Inferior parietal cortex (tissue), 1 donor: ENCODE measurements around the gene PLEKHG4B.

Experiments
- DNase-seq: peaks from one replicate; pipeline ENCODE4 v3.0.0-alpha.2; 2016; ENCODE audit errors: extremely low spot score

The PLEKHG4B gene

DNA sequence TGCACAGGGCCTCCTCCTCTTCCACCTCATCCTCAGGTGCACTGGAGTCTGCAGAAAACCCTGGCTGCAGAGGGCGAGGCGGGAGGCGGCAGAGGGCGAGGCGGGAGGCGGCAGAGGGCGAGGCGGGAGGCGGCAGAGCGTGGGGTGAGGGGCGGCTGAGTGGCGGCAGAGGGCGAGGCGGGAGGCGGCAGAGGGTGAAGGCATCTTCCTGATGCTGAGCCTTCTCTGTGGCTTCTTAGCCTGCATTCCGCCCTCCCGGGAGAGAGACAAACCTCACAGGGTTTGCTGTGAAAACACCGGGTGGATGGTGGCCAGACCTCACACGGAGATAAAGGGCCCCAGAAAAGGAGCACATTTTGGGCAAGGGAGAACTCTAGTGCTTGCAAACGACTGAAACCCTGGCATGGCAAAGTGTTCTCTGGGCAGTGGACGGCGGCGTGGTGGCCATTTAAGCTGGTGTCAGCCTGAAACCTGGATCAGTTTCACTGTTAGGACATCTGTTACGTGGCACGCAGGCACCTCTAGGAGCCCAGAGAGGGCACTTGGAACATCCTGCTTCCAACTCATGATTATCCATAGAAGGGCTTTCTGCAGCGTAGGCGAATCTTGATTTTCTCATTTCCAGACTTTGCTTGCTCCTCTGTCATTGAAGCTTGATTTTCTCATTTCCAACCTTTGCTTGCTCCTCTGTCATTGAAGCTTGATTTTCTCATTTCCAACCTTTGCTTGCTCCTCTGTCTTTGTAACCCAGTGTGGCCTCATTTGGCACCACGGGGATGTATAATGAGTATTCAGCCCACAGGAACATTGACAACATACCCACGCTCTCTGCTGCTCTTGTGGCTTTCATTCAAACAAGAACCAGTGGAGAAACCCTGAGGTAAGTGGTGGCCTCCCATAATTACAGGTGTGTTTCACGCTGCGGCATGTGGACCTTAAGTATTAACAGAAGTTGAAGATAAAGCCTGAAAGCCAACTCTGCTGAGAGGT lies 16.3 kb upstream of the PLEKHG4B start:
- DNase-seq: no peak

DNA sequence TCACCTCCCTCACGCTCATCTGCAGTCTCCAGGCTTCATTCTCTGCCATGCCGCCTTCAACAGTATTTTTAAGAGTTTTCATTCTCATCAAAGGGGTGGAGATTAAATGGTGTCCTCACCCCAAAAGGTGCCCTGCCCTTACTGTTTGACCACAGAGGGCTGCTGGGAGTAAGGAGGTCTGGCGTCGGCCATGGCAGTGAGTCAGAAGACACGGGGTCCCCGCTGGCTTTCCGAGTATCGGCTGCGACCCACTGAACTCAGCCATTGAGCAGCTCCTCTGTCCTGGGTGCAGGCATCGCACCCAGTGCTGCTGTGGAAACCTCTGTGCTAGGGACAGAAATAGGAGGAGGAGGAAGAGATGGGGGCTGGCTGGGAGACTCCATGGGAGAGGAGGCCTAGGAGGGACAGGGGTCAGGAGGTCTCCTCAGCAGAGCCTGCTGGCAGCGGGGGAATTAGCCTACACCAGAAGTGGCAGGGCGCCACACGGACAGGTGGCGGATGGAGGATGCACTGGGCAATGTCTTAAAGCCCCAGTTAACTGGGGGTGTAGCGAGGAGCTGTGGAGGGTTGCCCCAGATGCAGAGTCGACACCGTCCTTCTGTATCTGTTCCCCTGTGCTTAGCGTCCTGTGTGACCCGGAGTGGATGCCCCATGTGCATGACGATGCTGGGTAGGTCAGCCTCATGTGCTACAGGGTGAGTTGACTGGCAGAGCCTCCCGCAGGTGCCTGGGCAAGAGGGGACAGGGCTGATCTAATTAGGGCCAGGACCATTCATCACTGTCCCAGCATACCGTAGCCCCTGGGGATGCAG lies 15.4 kb upstream of the PLEKHG4B start:
- DNase-seq: no peak

DNA sequence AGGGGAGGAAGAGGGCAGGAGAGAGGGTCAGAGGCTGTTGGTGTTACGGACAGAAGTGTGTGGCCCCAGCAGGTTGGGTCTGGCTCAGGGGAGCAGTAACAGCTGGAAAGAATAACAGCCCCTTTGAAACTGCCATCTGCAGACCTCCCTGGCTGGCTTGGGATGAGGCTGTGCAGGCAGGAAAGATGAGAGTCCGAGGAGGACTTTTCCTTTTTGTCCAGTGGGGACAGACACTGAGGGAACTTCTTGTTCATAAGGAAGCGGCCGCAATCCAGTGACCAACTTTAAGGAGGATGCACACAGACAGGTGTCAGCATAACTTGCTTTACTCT lies 14.8 kb upstream of the PLEKHG4B start:
- no peak for DNase-seq

DNA sequence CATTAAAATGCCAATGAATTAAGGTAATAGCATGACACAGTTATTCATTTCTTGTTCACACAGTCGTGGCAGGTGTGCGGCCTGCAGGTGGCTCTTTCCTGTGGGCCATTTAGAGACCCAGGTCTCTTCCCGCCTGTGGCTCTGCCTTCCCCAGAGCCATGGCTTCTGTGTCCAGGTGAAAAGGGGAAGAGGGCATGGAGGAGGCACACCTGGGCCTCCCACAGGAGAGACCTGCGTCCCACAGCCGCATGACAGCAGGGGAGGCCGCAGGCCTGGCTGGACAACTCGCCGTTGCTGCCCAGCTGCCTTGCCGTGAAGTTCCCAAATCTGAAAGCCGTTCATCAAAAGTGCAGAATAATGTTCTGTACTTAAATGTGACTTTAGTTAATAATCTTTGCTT lies 14.4 kb upstream of the PLEKHG4B start:
- DNase-seq: no peak

DNA sequence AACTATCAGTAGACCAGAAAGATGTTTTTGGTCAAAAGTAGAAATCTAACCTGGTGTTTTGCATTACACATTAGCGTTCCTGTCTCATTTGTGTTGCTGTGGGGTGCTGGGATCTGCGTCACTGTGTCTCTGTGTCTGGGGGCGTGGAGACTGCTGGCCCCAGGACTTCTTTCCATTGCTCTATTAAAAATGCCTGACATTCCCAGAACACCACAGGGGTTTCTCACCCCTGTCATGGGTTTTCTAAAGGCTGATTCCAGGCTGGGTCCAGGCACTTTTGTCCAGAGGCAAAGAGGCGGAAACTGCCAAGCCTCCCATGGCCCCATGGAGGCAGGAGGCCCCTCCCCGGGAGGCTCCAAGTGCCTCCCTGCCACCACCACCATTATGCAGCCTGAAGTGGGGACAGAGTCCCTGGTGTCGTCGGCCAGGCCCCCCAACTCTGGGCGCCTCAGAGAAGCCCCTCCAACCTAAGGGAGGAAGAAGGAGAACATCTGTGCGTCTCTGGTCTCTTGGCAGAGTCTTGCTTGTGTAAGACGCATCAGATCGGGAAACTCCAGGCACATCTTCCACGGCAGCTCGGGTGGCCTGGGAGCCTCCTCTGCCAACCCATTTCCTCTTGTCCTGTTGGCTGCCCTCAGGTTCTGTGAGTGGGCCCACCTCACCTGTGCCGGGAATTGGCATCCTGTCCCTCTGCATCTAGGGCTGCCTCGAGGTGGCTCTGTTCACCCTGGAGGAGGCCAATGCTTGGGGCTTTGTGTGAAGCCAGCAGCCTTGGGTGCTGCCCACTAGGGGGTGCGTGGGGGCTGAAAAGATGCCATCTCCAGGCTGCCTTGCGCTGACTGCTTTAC lies 13.8 kb upstream of the PLEKHG4B start:
- DNase-seq: no peak

DNA sequence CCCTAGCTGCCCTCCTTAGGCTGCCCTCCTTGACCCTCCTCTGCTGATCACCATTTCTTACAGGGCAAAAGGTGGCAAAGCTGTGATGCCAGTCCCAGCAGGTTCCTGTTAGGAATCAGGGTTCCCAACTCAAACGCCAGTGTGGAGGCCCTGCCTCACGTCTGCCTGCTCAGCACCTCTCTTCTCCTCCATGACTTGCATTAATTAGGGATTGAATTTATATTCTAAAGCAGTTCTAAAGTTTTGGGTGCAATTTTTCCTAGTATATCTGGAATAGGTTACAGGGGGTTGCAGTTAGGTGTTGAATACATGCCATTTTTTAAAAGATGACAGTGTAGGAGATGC lies 13.2 kb upstream of the PLEKHG4B start:
- no peak for DNase-seq

DNA sequence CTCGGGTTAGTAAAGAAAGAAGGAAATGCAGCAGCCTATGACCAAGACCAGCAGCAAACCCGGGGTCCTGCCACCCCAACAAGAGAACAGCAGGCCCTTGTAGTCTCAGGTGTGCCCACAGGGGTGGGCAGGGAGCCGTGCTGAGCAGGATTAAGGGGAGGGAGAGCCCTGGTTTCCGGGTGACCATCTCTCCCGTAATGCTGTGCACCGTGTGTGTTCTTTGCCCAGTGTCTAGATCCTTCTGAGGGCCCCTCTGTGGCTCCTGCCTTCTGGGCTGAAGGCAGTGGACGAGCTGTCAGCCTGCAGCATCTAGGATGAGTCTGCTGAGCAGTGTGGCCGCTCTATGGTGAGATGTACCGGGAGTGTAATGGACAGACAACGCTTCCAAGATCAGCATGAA lies 12.7 kb upstream of the PLEKHG4B start:
- DNase-seq: no peak

DNA sequence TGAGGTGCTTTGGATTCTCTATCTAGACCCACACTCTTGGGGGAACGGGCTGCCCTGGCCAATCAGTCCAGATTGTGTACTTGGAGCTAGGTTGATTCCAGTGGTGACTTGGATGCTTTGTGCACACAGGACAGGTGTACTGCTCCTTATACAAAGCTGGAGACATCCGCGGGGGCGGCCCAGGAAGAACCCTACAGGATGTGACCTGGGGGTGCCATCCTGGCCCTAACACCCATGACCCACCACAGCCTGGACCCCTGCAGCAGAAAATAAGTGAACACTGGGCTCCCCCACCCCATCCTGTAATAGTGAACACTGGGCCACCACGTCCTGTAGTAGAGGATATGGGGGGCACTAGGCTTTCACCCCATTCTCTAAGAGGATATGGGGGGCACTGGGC lies 12.1 kb upstream of the PLEKHG4B start:
- DNase-seq: no peak

DNA sequence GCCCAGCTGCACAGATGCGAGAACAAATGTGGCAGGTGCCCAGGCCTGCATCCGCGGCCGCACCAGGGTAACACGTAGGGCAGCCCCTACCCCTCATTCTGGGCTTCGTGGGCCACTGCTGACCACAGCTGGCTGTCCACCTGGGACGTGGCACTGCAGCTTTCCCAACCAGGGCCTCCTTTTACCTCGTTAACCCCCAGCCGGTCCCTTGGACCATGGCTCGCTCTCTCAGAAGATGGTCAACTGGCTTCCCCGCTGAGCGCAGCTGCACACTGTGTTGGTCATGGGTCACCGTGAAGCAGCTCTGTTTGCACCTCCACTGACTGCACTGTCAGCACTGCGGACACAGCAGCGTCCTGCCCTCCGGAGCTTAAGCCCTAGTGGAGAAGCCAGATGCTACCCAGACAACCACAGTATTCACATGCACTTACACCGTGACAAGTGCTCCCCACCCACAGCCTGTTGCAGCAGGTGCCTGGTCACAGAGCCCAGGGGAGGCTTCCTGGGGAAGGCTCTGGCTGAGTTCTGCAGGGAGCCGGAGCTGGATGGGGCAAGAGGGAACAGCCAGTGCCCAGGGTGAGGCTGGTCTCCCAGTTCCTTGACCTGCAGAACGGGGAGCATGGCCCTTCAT lies 10.5 kb upstream of the PLEKHG4B start:
- DNase-seq: no peak

DNA sequence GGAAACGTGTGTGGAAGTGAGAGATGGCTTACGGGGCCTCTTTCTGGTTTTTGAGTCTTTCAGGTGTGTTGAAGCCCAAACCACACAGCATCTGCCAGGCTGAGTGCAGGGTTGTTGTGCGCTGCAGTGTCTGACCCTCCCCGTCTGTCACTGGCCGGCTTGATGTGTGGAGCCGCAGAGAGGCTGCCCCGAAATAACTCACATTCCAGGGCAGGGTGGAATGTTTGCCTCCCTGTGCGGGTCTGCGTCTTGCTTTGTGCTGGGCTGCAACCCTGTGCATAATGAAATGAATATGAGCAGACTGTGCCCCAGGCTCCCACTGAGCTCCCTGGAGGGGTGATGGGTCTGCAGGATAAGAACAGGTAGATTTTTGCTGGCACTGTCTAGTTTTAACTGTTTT lies 9.9 kb upstream of the PLEKHG4B start:
- DNase-seq: no peak

DNA sequence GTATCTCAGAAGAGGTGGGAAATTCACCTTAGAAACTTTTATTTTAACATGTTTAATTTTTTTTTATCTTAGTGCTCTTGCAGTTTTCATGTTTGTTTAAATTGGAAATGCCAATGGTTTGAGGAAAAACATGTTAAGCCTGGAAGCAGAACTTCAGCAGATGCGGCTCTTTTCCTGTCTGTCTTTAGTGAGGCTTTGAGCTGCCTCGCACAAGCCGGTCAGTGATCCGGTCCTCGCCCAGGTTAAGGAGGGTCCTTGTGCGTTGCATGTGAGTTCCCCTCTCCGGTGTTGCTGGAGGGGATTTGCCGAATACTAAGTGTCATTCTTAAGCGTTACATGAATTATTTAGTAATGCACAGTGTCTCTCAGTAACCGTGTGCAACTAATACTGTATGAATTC lies 9.4 kb upstream of the PLEKHG4B start:
- DNase-seq: no peak

DNA sequence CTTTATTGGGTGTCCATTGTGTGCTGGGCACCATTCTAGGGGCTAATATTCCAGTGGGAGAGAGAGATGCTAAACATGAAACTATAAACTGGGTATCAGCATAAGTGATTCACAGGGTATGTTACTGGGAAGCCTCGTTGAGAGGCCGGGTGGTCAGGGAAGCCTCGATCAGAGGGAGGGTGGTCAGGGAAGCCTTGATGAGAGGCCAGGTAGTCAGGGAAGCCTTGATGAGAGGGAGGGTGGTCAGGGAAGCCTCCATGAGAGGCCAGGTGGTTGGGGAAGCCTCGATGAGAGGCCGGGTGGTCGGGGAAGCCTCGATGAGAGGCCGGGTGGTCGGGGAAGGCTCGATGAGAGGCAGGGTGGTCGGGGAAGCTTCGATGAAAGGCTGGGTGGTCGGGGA lies 8.9 kb upstream of the PLEKHG4B start:
- no peak for DNase-seq

DNA sequence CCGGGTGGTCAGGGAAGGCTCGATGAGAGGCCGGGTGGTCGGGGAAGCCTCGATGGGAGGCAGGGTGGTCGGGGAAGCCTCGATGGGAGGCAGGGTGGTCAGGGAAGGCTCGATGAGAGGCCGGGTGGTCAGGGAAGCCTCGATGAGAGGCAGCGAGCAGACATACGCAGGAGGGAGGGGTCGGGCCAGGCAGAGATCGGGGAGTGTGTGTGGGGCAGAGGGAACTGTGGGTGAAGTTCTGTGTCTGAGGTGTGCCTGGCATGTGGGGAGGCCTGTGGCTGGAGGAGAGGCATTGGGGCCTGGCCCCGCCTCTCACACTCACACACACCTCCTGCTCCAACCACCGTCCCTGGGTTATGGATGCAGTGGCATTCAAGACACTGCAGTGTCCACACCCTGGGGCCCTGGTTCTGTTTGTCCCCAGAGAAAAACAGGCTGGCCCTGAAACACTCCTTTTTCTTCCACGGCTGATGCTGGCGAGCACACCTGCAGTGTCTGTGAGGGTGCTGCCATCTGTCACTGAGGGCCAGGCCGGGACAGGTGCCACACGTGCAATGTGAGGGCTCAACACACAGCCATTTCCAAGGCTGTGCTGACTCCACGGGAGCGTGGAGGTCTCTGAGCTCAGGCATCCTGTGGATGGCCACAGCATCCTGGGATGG lies 6.5 kb upstream of the PLEKHG4B start:
- no peak for DNase-seq

DNA sequence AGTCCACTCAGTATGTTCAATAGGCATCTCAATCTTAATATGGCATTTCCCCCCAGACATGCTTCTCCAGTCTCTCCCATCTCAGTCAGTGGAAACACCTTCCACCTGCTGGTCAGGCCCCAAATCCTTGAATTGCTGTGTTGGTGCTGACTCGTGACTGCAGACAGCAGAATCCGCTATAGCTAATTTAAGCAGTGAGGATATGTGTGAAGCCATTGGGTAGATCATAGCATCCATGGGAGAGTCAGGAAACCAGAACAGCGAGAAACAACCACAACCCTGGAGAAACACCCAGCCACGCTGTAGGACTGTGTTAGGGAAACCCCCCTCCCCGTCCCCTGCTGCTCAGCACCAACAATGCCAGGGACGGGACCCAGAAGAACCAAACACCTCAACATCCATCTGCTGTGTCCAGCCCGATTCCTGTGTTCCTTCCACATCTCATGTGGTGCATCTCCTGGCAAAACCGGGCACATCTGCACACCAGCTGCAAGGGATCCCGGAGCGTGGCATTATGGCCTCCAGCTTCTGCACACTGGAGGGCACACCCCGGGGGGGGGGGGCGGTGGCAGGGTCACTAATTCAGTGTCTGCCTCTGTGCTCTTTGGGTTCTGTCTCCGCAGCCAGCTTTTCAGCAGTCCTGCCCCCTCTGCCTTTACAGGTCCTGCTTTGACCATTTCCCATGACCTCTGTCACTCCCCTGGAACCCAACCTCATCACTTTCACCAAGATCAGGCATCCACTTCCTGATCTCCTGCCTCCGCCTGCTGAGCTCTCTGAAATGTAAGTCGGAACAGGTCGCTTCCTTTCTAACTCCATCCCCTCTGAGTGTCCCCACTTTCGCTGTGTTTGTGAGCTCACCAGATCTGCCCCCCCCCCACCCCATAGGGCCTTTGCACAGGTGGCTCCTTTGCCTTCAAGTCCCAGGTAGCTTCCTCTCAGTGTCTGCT lies 2.4 kb upstream of the PLEKHG4B start:
- DNase-seq: no peak

DNA sequence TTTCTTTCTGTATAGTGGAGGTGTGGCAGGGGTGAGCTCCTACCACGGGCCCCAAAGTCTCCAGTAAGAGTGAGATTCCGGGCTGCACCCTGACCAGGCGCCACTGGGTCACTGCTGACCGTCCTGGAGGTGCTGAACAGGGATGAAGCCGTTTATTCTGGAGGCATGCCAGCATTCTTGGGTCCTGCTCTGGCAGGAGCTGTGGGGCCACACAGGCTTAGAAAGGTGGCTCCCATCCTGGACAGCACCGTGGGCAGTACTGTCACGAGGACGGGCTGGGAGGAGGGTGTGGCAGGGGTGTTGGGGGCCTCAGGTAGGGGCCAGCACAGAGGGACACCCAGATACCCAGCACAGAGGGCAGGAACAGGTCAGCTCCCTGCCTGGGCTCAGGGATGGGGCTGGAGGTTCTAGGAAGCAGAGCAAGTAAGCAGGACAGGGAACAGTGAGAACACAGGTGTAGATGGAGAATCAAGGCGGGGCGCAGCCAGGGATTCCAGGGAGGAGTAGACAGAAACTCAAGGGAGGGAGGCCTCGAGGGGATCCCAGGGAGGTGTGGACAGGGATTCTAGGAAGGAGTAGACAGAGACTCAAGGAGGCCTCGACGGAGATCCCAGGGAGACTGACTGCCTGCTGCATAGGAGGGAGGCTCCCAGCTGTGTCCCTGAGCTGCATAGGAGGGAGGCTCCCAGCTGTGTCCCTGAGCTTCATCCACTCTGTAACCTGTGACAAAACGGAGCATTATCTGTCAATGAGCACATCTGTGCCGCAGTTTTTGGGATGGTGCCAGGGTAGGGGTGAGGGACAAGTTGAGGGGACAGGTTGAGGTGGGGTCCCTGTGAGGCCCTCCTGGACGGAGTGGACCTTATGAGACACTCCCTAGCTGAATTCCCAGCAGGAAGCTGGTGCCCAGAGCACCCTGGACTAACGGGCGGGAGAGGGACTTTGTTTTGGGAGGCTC lies 1.1 kb upstream of the PLEKHG4B start:
- no peak for DNase-seq

DNA sequence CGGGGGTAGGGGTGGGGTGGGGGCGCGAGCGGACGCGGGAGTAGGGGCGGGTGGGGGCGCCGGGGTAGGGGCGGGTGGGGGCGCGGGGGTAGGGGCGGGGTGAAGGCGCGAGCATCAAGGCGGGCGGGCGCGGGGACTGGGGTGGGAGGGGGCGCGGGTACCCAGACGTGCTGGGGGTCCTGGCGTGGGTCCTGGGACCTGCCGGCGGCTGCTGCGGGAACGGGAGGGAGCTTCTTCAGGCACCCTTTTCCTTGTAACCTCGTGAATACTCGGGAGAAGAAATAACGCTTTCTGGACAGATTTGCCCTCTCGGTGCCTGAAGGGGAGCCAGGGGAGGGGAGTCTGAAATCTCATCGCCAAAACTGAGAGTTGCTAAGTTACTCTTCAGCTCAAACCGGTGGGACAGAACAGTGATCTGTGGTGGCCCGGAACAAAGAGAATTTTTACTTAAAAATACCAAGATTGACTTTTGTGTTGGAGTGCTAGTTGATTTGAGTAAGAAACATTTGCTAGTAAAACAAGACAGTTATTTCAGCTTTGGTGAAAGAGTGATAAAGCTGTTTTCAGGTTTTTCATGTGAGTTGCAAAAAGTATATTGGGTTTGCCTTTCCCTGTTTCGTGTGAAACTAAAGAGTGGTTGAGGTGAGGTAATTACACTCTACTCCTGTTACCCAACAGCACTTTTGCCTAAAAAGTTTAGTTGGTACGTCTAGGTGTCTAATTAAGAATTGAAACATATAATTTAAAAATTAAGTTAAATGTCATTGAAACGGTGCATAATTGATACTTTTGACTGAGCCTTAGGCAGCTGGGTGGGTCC lies 643 bp downstream of the PLEKHG4B start:
- no peak for DNase-seq

DNA sequence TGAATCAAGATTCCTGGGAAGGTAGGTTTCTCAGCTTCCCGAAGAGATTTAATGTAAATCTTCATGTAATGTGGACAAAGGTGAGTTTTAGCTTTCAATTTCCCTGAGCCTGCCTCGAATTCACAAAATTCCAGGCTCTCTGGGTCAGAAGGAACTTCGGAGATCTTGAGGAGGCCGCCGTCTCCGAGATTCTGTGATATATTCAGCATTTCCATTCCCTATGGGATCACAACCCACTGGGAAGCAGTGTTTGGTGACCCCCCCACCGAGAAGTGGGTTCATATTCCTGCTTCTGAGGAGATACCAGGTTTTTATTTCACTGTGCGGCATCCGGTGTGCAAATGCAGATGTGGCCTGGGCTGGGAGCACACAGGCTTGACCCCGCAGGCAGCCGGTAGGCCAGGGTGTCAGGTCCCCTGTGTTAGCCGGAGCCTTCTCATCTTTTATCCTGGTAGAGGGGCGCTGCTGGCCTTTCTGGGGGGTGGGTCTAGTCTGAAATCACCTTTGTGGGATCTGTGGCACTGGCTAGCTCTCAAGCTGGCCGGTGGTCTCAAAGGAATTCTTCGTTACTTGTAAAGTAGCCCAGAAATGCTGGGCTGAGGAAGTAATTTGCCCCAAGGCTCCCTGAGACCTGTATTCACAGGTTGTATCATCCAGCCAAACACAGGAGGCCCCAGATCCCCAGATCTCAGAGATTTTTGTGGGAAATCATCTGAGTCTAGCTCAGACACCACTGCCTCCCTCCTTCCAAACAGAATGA lies 1.4 kb downstream of the PLEKHG4B start:
- DNase-seq: no peak
